ENCODE results near the gene VEGFB.

The VEGFB gene

GRCh38 chr11:64237484-64237951, 3.1 kb downstream of the VEGFB start:
- Mint-ChIP-seq H3K27me3 (ENCODE audit: low read depth, poor library complexity) (peaks cover 10% of the 10 kb centered on the region), H3K9me3 (no peaks in the 10 kb centered on the region), H3K36me3 (ENCODE audit: low read depth) (peaks cover 8% of the 10 kb centered on the region), H3K27ac (no peak overlapping the region), H3K4me3 (no peak overlapping the region), H3K4me1 (peaks cover 26% of the 10 kb centered on the region)
- DNase-seq, result no peak
- no peak for TF ChIP-seq CTCF (IDR thresholded peaks at IDR 0.05)

GRCh38 chr11:64238076-64238475, 3.7 kb downstream of the VEGFB start:
- H3K4me1 Mint-ChIP-seq, result peaks cover 24% of the 10 kb centered on the region
- no peak for TF ChIP-seq CTCF (IDR thresholded peaks at IDR 0.05)
- H3K36me3 Mint-ChIP-seq (ENCODE audit: low read depth), result peaks cover 8% of the 10 kb centered on the region
- no peak for DNase-seq
- peaks cover 7% of the 10 kb centered on the region for H3K27me3 Mint-ChIP-seq (ENCODE audit: low read depth, poor library complexity)
- H3K27ac Mint-ChIP-seq, result peak overlapping the region; percentile 29
- no peak overlapping the region for H3K4me3 Mint-ChIP-seq
- no peaks in the 10 kb centered on the region for H3K9me3 Mint-ChIP-seq

- Mint-ChIP-seq H3K4me1 (peaks cover 33% of the 10 kb centered on the region), H3K27ac (no peak overlapping the region), H3K4me3 (no peak overlapping the region), H3K36me3 (ENCODE audit: low read depth) (peaks cover 8% of the 10 kb centered on the region), H3K27me3 (ENCODE audit: low read depth, poor library complexity) (no peaks in the 10 kb centered on the region), H3K9me3 (no peaks in the 10 kb centered on the region)
- DNase-seq, result no peak
- TF ChIP-seq CTCF (IDR thresholded peaks at IDR 0.05), result no peak
These were observed 4.6 kb downstream of the VEGFB start for GRCh38 chr11:64238999-64239398.

GRCh38 chr11:64239662-64240434, 5.5 kb downstream of the VEGFB start:
- Mint-ChIP-seq H3K27me3 (ENCODE audit: low read depth, poor library complexity) (no peaks in the 10 kb centered on the region), H3K4me3 (peak overlapping the region; percentile 87), H3K9me3 (no peaks in the 10 kb centered on the region), H3K4me1 (peaks cover 36% of the 10 kb centered on the region), H3K27ac (peak overlapping the region; percentile 97), H3K36me3 (ENCODE audit: low read depth) (peaks cover 8% of the 10 kb centered on the region)
- DNase-seq, result no peak
- TF ChIP-seq CTCF (IDR thresholded peaks at IDR 0.05), result no peak

- H3K9me3 Mint-ChIP-seq, result no peaks in the 10 kb centered on the region
- peak within 1 kb of the TSS; percentile 87 for H3K4me3 Mint-ChIP-seq
- DNase-seq, result peak; percentile 96
- no peaks in the 10 kb centered on the region for H3K27me3 Mint-ChIP-seq (ENCODE audit: low read depth, poor library complexity)
- H3K4me1 Mint-ChIP-seq, result peaks cover 30% of the 10 kb centered on the region
- no peak for TF ChIP-seq CTCF (IDR thresholded peaks at IDR 0.05)
- H3K36me3 Mint-ChIP-seq (ENCODE audit: low read depth), result peaks cover 8% of the 10 kb centered on the region
- peak within 1 kb of the TSS; percentile 97 for H3K27ac Mint-ChIP-seq
These were observed 6.3 kb downstream of the VEGFB start, which contains the start of gene FKBP2 for GRCh38 chr11:64240435-64241240. FKBP2 (plus strand) TSS chr11:64241095; CDS start chr11:64242388, 1,293 bp downstream.
